Upper lobe of left lung (tissue), 6 donors: ENCODE data around the gene RXRB. TPM values are rescaled to one million over a fixed set of nuclear protein-coding genes. Genes with fewer than 3 reads are reported as not detected.

ENCODE experiments used
- ATAC-seq, 2 donors: fragments of 200-7000 bp; cut with Tn5 transposase; one replicate each; pipeline ENCODE4 v1.9.1; 2022; ENCODE audit warnings: mild to moderate bottlenecking in 2 of 2, moderate library complexity in 2 of 2; ENCODE audit not compliant: low FRiP score in 2 of 2
- DNase-seq, 2 donors: peaks; one replicate each; pipeline ENCODE4 v3.0.0-alpha.2; 2019 to 2020
- H3K27ac ChIP-seq, 4 donors: fragments of 200-600 bp; sonication (generic); one replicate each; pipeline ENCODE4 v1.5.1; 2016 to 2019
- H3K27me3 ChIP-seq, 4 donors: fragments of 200-600 bp; sonication (generic); one replicate each; pipeline ENCODE4 v1.5.1; 2017 to 2019
- H3K36me3 ChIP-seq, 4 donors: fragments of 200-600 bp; sonication (generic); one replicate each; pipeline ENCODE4 v1.5.1; 2016 to 2019
- H3K4me1 ChIP-seq, 4 donors: fragments of 200-600 bp; sonication (generic); one replicate each; pipeline ENCODE4 v1.5.1; 2018 to 2019
- H3K4me3 ChIP-seq, 4 donors: fragments of 200-600 bp; sonication (generic); one replicate each; pipeline ENCODE4 v1.5.1; 2017 to 2019; ENCODE audit warnings: mild to moderate bottlenecking in 2 of 4, moderate library complexity in 1 of 4
- H3K9me3 ChIP-seq, 4 donors: fragments of 200-600 bp; sonication (generic); one replicate each; pipeline ENCODE4 v1.5.1; 2018 to 2019
- EP300 ChIP-seq, 4 donors: sonication (generic); formaldehyde crosslinking; IDR thresholded peaks; one replicate each; pipeline ENCODE4 v1.5.1; 2017; ENCODE audit warnings: antibody characterized with exemption in 4 of 4, control low read depth in 2 of 4
- POLR2A ChIP-seq, 4 donors: fragments of 450-650 bp; IDR thresholded peaks; one replicate each; pipeline ENCODE4 v1.5.1; 2016 to 2017; ENCODE audit warnings: antibody characterized with exemption in 4 of 4, mild to moderate bottlenecking in 2 of 4
- POLR2AphosphoS5 ChIP-seq, 2 donors: sonication (generic); formaldehyde crosslinking; IDR thresholded peaks; one replicate each; pipeline ENCODE4 v1.5.1; 2017; ENCODE audit warnings: antibody characterized with exemption in 2 of 2
- WGBS, 2 donors: methylation state at CpG; one replicate each; pipeline ENCODE4 v1.1.5; 2017 to 2018; 5-methylcytosine and 5-hydroxymethylcytosine counted together
- total RNA-seq, 6 donors: library from RNA; depleted of rRNA in 4 of 6; stranded (reverse); fragments of >200 nt in 4 of 6; gene quantifications; one replicate each; pipeline versions ENCODE4 v1.1.0 to v1.2.1, GENCODE V29; 2016 to 2021
- TF ChIP-seq, protein P1 (sequence below), 6 experiments: fragments of 450-650 bp in 4 of 6; fragments of 200-600 bp in 2 of 6; sonication (generic) in 2 of 6; IDR thresholded peaks; one replicate each; pipeline ENCODE4 v1.5.1; 2016 to 2019; ENCODE audit warnings: antibody characterized with exemption in 6 of 6
- donor health status: DM: no; HTN: no; CAD: no; lungs with moderate emphysema.
- donor health status: DM: no; HTN: yes; CAD: no; lungs with severe emphysema.

Gene RXRB
- total RNA-seq, 6 donors from 2014 or later, result 19.3 to 67.1 (median 48.4) TPM

DNA sequence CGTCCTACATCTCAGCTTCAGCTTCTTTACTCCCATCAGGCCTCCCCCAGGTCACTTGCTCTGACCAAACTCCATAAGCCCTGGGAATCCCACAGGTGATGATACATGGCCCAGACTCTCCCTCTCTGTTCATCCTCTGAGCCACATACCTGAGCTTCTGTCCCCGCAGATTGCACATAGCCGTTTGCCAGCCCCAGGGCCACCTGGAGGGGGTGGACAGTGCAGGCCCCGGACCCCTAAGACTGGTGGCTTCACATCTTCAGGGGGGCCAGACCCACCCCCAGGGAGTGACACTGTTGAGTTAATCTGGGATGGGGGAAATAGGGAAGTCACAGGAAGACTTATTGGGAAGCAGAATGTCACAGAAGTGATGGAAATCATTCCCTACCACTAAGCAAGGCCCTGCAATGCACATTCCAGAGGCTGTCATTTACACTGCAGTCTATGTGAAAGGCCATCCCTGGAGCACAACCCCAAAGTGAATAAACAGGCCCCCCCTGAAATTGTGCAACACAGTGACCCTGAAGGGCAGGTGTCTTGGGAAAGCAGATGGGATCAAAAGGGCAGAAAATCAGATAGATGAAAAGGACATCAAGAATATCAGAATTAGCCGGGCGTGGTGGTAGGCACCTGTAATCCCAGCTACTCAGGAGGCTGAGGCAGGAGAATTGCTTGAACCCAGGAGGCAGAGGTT lies 2.2 kb downstream of the RXRB start:
- Histone ChIP-seq H3K36me3 (peaks cover 20 to 56% (median 45%) of the 10 kb centered on the region in 4 donors), H3K9me3 (no peaks in the 10 kb centered on the region), H3K4me3 (no peak overlapping the region), H3K27me3 (no peaks in the 10 kb centered on the region), H3K27ac (no peak overlapping the region), H3K4me1 (peaks cover 39 to 51% (median 41%) of the 10 kb centered on the region in 4 donors)
- ATAC-seq (no peak), DNase-seq (no peak)
- 82 to 90% methylated on average over 5 to 6 of the region's 6 CpGs for WGBS, 2 donors
- TF ChIP-seq POLR2A (IDR thresholded peaks at IDR 0.05), result no peak
- TF ChIP-seq POLR2AphosphoS5 (IDR thresholded peaks at IDR 0.05), result no peak
- no peak for TF ChIP-seq EP300 (IDR thresholded peaks at IDR 0.05)
- TF ChIP-seq, protein P1, sequence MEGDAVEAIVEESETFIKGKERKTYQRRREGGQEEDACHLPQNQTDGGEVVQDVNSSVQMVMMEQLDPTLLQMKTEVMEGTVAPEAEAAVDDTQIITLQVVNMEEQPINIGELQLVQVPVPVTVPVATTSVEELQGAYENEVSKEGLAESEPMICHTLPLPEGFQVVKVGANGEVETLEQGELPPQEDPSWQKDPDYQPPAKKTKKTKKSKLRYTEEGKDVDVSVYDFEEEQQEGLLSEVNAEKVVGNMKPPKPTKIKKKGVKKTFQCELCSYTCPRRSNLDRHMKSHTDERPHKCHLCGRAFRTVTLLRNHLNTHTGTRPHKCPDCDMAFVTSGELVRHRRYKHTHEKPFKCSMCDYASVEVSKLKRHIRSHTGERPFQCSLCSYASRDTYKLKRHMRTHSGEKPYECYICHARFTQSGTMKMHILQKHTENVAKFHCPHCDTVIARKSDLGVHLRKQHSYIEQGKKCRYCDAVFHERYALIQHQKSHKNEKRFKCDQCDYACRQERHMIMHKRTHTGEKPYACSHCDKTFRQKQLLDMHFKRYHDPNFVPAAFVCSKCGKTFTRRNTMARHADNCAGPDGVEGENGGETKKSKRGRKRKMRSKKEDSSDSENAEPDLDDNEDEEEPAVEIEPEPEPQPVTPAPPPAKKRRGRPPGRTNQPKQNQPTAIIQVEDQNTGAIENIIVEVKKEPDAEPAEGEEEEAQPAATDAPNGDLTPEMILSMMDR (IDR thresholded peaks at IDR 0.05), result no peak

DNA sequence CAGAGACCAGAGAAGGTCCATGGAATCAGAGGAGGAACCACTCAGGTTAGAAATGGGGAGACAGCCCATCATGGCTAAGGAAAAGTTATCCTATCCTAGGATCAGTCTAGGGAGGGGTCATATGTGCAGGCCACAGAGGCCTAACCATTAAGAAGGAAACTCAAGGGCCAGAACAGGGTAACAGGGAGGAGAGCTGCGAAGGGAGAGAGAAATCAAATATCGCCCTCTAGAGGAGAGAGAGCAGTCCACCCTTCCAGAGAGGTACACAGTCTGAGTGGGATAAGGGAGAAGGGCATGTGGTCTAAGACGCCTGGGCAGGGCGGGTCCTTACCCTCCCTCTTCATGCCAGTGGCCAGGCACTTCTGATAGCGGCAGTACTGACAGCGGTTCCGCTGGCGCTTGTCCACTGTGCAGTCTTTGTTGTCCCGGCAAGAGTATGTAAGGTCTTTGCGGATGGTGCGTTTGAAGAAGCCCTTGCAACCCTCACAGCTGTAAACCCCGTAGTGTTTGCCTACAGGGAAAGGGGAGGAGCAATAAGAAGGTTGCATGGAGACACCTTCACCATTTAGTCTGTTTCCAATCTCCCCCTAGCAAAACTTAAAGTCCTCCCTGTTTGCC lies 2.9 kb downstream of the RXRB start:
- Histone ChIP-seq H3K27me3 (peaks cover 0 to 2% (median 1%) of the 10 kb centered on the region in 4 donors), H3K4me3 (no peak overlapping the region), H3K9me3 (no peaks in the 10 kb centered on the region), H3K27ac (no peak overlapping the region), H3K4me1 (peaks cover 45 to 53% (median 46%) of the 10 kb centered on the region in 4 donors), H3K36me3 (peaks cover 16 to 48% (median 38%) of the 10 kb centered on the region in 4 donors)
- ATAC-seq, result peak; percentile 49 to 80
- 43 to 52% methylated on average over 12 of the region's 12 CpGs for WGBS, 2 donors
- TF ChIP-seq EP300 (IDR thresholded peaks at IDR 0.05) (no peak), POLR2A (IDR thresholded peaks at IDR 0.05) (no peak), POLR2AphosphoS5 (IDR thresholded peaks at IDR 0.05) (peak in 1 of 2 donors; percentile 12)
- TF ChIP-seq, protein P1 (IDR thresholded peaks at IDR 0.05), result peak; percentile 50 to 72 (median 64)
- DNase-seq, result peak in 1 of 2 donors; percentile 79

DNA sequence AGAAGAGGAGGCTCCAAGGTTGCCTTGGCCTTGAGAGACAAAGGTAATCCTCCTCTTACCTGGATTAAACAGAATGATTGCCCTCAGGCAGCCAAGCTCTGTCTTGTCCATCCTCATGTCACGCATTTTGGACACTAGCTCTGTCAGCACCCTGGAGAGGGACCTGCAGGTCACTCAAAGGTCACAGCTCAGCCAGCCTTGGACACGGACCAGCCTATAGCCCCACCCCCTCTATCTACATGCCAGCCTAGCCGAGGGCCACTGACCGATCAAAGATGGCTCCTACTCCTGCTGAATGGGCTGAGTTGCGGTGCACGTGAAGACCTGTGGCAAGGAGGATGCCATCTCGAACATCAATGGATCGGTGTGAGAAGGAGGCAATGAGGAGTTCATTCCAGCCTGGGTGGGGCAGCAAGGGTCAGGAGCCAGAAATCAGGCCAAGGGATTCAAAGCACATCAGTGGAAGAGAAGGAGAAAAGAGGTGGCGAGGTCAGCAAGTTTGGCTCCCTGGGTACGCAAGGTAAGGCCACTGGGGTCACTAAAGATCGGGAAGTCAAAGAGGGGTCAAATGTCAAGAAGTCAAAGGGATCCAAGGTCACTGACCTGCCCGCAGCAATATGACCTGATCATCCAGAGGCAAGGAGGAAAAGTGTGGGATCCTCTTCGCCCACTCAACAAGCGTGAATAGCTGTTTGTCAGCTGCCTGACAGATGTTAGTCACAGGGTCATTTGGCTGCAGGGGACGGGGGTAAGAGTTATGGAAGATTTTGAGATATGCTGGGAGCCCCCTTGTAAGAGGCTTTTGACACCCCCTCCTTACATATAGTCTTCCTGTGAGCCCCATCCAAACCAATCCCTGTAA lies 4.9 kb downstream of the RXRB start:
- Histone ChIP-seq H3K4me3 (no peak overlapping the region), H3K27ac (no peak overlapping the region), H3K9me3 (no peaks in the 10 kb centered on the region), H3K36me3 (peaks cover 16 to 40% (median 32%) of the 10 kb centered on the region in 4 donors), H3K27me3 (peaks cover 0 to 14% (median 9%) of the 10 kb centered on the region in 4 donors), H3K4me1 (peaks cover 38 to 45% (median 39%) of the 10 kb centered on the region in 4 donors)
- no peak for DNase-seq
- 84 to 85% methylated on average over 15 of the region's 15 CpGs for WGBS, 2 donors
- TF ChIP-seq, protein P1 (IDR thresholded peaks at IDR 0.05), result no peak
- ATAC-seq, result no peak

DNA sequence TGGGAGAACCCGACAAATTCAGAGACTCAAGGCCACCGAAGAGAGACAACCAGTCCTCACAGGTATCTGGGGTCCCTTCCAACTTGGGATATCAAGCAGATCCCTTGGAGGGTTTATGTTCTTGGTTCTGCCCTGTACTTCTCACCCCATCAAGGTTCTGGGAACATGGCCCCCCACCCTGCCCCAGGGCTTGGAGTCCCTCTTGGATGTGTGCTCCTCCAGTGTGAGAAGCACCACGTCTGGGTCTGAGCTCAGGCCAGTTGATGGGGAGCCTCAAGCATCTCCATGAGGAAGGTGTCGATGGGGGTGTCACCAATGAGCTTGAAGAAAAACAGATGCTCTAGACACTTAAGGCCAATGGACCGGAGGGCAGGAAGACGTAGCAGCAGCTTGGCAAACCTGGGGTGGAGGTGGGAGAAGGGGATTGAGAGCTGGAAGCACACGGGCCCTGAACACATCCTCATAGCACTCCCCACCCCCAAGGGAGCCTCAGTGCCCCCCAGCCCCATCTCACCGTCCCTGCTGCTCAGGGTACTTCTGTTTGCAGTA lies 6.0 kb downstream of the RXRB start:
- DNase-seq, result no peak
- H3K9me3 ChIP-seq, result no peaks in the 10 kb centered on the region
- peaks cover 0 to 14% (median 9%) of the 10 kb centered on the region in 4 donors for H3K27me3 ChIP-seq
- 75 to 90% methylated on average over 8 of the region's 8 CpGs for WGBS, 2 donors
- TF ChIP-seq, protein P1 (IDR thresholded peaks at IDR 0.05), result no peak
- TF ChIP-seq EP300 (IDR thresholded peaks at IDR 0.05) (no peak), POLR2A (IDR thresholded peaks at IDR 0.05) (no peak), POLR2AphosphoS5 (IDR thresholded peaks at IDR 0.05) (no peak)
- ATAC-seq, result no peak
- H3K27ac ChIP-seq, result no peak overlapping the region
- no peak overlapping the region for H3K4me3 ChIP-seq
- H3K4me1 ChIP-seq, result peaks cover 36 to 41% (median 38%) of the 10 kb centered on the region in 4 donors
- H3K36me3 ChIP-seq, result peaks cover 16 to 40% (median 32%) of the 10 kb centered on the region in 4 donors
